Gastrocnemius medialis (tissue), 4 donors: Measurements from ENCODE around the gene ALK. TPM values are rescaled to one million over a fixed set of nuclear protein-coding genes. Genes with fewer than 3 reads are reported as not detected.

Source experiments
- ATAC-seq, 2 donors: fragments of 150-250 bp; one replicate each; pipeline ENCODE4 v1.9.1; 2016
- DNase-seq, 2 donors: peaks; one replicate each; pipeline ENCODE4 v3.0.0-alpha.2; 2019
- H3K27ac ChIP-seq, 4 donors: fragments of 200-600 bp; sonication (generic); 1 replicate in 1 of 4; 2 replicates in 3 of 4; pipeline ENCODE4 v1.5.1; 2016 to 2018; ENCODE audit warnings: mild to moderate bottlenecking in 2 of 4, moderate library complexity in 1 of 4
- H3K27me3 ChIP-seq, 3 donors: fragments of 200-600 bp; sonication (generic) in 2 of 3; 1 replicate in 1 of 3; 2 replicates in 2 of 3; pipeline versions ENCODE4 v1.5.1 to v1.6.0; 2016 to 2019; ENCODE audit warnings: mild to moderate bottlenecking in 1 of 3, moderate library complexity in 1 of 3
- H3K36me3 ChIP-seq, 2 donors: fragments of 200-600 bp; sonication (generic) in 1 of 2; one replicate each; pipeline ENCODE4 v1.5.1; 2017 to 2018
- H3K4me1 ChIP-seq, 2 donors: fragments of 200-600 bp; sonication (generic) in 1 of 2; one replicate each; pipeline ENCODE4 v1.5.1; 2016 to 2017; ENCODE audit warnings: mild to moderate bottlenecking in 2 of 2
- H3K4me3 ChIP-seq, 4 donors: fragments of 200-600 bp; sonication (generic) in 3 of 4; 1 replicate in 1 of 4; 2 replicates in 3 of 4; pipeline ENCODE4 v1.5.1; 2016 to 2019; ENCODE audit warnings: mild to moderate bottlenecking in 2 of 4
- H3K9me3 ChIP-seq, 3 donors: fragments of 200-600 bp; sonication (generic) in 2 of 3; 1 replicate in 1 of 3; 2 replicates in 2 of 3; pipeline ENCODE4 v1.5.1; 2016 to 2019
- CTCF ChIP-seq, 5 experiments: fragments of 450-650 bp in 3 of 5; fragments of 200-600 bp in 2 of 5; sonication (generic) in 2 of 5; IDR thresholded peaks in 4 of 5; conservative IDR thresholded peaks in 1 of 5; 1 replicate in 4 of 5; 2 replicates in 1 of 5; pipeline ENCODE4 v1.5.1; 2016 to 2019; ENCODE audit warnings: antibody characterized with exemption in 5 of 5, mild to moderate bottlenecking in 3 of 5, moderate library complexity in 3 of 5
- POLR2A ChIP-seq, 2 donors: fragments of 450-650 bp; IDR thresholded peaks; one replicate each; pipeline ENCODE4 v1.6.1; 2017; ENCODE audit warnings: antibody characterized with exemption in 2 of 2, mild to moderate bottlenecking in 2 of 2, moderate library complexity in 2 of 2
- in situ Hi-C, 4 donors: fragments of 200-750 bp; cut with MboI; loops; one replicate each; pipeline versions ENCODE4 v1.15.0 to v1.8.0; 2017; ENCODE audit warnings: low sequenced_read_pairs in 4 of 4
- intact Hi-C: fragments of 100-400 bp; cut with DNase I; formaldehyde crosslinking; loops from one replicate; pipeline ENCODE4 v1.15.1; 2023; ENCODE audit warnings: low total_unique reads
- total RNA-seq, 4 donors: library from RNA; depleted of rRNA; stranded (reverse); fragments of >200 nt; gene quantifications; one replicate each; pipeline versions ENCODE4 v1.1.0 to v1.2.3, GENCODE V29; 2016

Gene ALK
- total RNA-seq, 4 donors from 2014 or later = not detected

- DNase-seq (no peak), ATAC-seq (no peak)
- Histone ChIP-seq H3K4me1 (peaks cover 0 to 7% of the 10 kb centered on the region in 2 donors), H3K36me3 (no peaks in the 10 kb centered on the region), H3K9me3 (no peaks in the 10 kb centered on the region), H3K4me3 (no peak overlapping the region), H3K27ac (no peak overlapping the region), H3K27me3 (peaks cover 0 to 2% (median 0%) of the 10 kb centered on the region in 3 donors)
- no peak for TF ChIP-seq POLR2A (IDR thresholded peaks at IDR 0.05)
- no peak for TF ChIP-seq CTCF (IDR thresholded peaks at IDR 0.05 in 4 of 5, conservative IDR thresholded peaks at IDR 0.05 in 1 of 5)
- in situ Hi-C loops (no loop called here), intact Hi-C loops (no loop called here)
Measured at GRCh38 chr2:29524652-29525051, 396.7 kb downstream of the ALK start.

GRCh38 chr2:29522951-29523669, 398.3 kb downstream of the ALK start:
- H3K27ac ChIP-seq = no peak overlapping the region
- intact Hi-C loops = no loop called here
- no peaks in the 10 kb centered on the region for H3K36me3 ChIP-seq
- H3K4me1 ChIP-seq = peaks cover 6 to 8% of the 10 kb centered on the region in 2 donors
- H3K4me3 ChIP-seq = no peak overlapping the region
- peaks cover 0 to 2% (median 0%) of the 10 kb centered on the region in 3 donors for H3K27me3 ChIP-seq
- TF ChIP-seq CTCF (IDR thresholded peaks at IDR 0.05 in 4 of 5, conservative IDR thresholded peaks at IDR 0.05 in 1 of 5) (no peak), POLR2A (IDR thresholded peaks at IDR 0.05) (no peak)
- ATAC-seq = no peak
- DNase-seq = no peak
- in situ Hi-C loops = no loop called here
- no peaks in the 10 kb centered on the region for H3K9me3 ChIP-seq

GRCh38 chr2:29520001-29520400, 401.4 kb downstream of the ALK start:
- no peaks in the 10 kb centered on the region for H3K36me3 ChIP-seq
- H3K4me1 ChIP-seq = peaks cover 6% of the 10 kb centered on the region in 2 donors
- intact Hi-C loops = no loop called here
- ATAC-seq (no peak), DNase-seq (no peak)
- H3K4me3 ChIP-seq = no peak overlapping the region
- no peaks in the 10 kb centered on the region for H3K9me3 ChIP-seq
- in situ Hi-C loops = no loop called here
- H3K27me3 ChIP-seq = no peaks in the 10 kb centered on the region
- no peak overlapping the region for H3K27ac ChIP-seq
- TF ChIP-seq POLR2A (IDR thresholded peaks at IDR 0.05) (no peak), CTCF (IDR thresholded peaks at IDR 0.05 in 4 of 5, conservative IDR thresholded peaks at IDR 0.05 in 1 of 5) (no peak)

- intact Hi-C loops (no loop called here), in situ Hi-C loops (no loop called here)
- Histone ChIP-seq H3K4me1 (peaks cover 6% of the 10 kb centered on the region in 2 donors), H3K9me3 (no peaks in the 10 kb centered on the region), H3K4me3 (no peak overlapping the region), H3K36me3 (no peaks in the 10 kb centered on the region), H3K27ac (no peak overlapping the region), H3K27me3 (no peaks in the 10 kb centered on the region)
- TF ChIP-seq CTCF (IDR thresholded peaks at IDR 0.05 in 4 of 5, conservative IDR thresholded peaks at IDR 0.05 in 1 of 5) (no peak), POLR2A (IDR thresholded peaks at IDR 0.05) (no peak)
- DNase-seq (peak in 1 of 2 donors; percentile 20), ATAC-seq (peak; percentile 76 to 81)
Measured at GRCh38 chr2:29519338-29519925, 402.0 kb downstream of the ALK start.
